HEK293T (cell line): Measurements from ENCODE around the gene FMOD.

ENCODE experiments used
- CTCF ChIA-PET: fragments of 350-600 bp; formaldehyde crosslinking; extraction: SDS; loops from one replicate; lab custom pipeline; 2021; ENCODE audit warnings: antibody characterized with exemption, inconsistent platforms; lab: Yijun Ruan, JAX
- POLR2A ChIA-PET: fragments of 350-600 bp; formaldehyde crosslinking; extraction: SDS; loops from one replicate; lab custom pipeline; 2020; ENCODE audit warnings: antibody characterized with exemption, inconsistent platforms; lab: Yijun Ruan, JAX
- DNase-seq: peaks from one replicate; pipeline ENCODE4 v3.0.0; 2012; ENCODE audit warnings: mixed read lengths; ENCODE audit errors: extremely low spot score
- ARNT ChIP-seq: fragments of 450-650 bp; IDR thresholded peaks from 2 replicates; pipeline ENCODE4 v1.6.1; 2017; ENCODE audit warnings: mild to moderate bottlenecking
- BHLHE40 ChIP-seq: fragments of 450-650 bp; IDR thresholded peaks from 2 replicates; pipeline ENCODE4 v1.6.1; 2016; ENCODE audit warnings: mild to moderate bottlenecking, moderate library complexity, borderline replicate concordance
- CTBP1 ChIP-seq: fragments of 450-650 bp; IDR thresholded peaks from 2 replicates; pipeline ENCODE4 v1.6.1; 2016; ENCODE audit warnings: borderline replicate concordance
- ELF4 ChIP-seq: fragments of 450-650 bp; IDR thresholded peaks from 2 replicates; pipeline ENCODE4 v1.6.1; 2017; ENCODE audit warnings: antibody characterized with exemption
- FOXA1 ChIP-seq: fragments of 450-650 bp; IDR thresholded peaks from 2 replicates; pipeline ENCODE4 v1.6.1; 2016; ENCODE audit warnings: mild to moderate bottlenecking
- FOXK2 ChIP-seq: fragments of 450-650 bp; IDR thresholded peaks from 2 replicates; pipeline ENCODE4 v1.6.1; 2016; ENCODE audit warnings: mild to moderate bottlenecking
- FOXM1 ChIP-seq: fragments of 450-650 bp; IDR thresholded peaks from 2 replicates; pipeline ENCODE4 v1.6.1; 2017; ENCODE audit warnings: mild to moderate bottlenecking, borderline replicate concordance
- HDGF ChIP-seq: fragments of 450-650 bp; IDR thresholded peaks from 2 replicates; pipeline ENCODE4 v1.6.1; 2017; ENCODE audit warnings: antibody characterized with exemption, borderline replicate concordance
- L3MBTL2 ChIP-seq: fragments of 450-650 bp; conservative IDR thresholded peaks from 2 replicates; pipeline ENCODE4 v1.6.1; 2016; ENCODE audit warnings: mild to moderate bottlenecking
- LEF1 ChIP-seq: fragments of 450-650 bp; IDR thresholded peaks from 2 replicates; pipeline ENCODE4 v1.6.1; 2017; ENCODE audit warnings: mild to moderate bottlenecking, borderline replicate concordance
- NFRKB ChIP-seq: fragments of 450-650 bp; IDR thresholded peaks from 2 replicates; pipeline ENCODE4 v1.6.1; 2016; ENCODE audit warnings: mild to moderate bottlenecking, moderate library complexity
- SP1 ChIP-seq: fragments of 450-650 bp; IDR thresholded peaks from 2 replicates; pipeline ENCODE4 v1.6.1; 2017
- SUZ12 ChIP-seq: fragments of 450-650 bp; IDR thresholded peaks from 2 replicates; pipeline ENCODE4 v1.6.1; 2016; ENCODE audit warnings: mild to moderate bottlenecking
- TARDBP ChIP-seq: fragments of 450-650 bp; IDR thresholded peaks from 2 replicates; pipeline ENCODE4 v1.6.1; 2016
- ZNF384 ChIP-seq: fragments of 450-650 bp; IDR thresholded peaks from 2 replicates; pipeline ENCODE4 v1.6.1; 2016
- TF ChIP-seq, protein P1 (sequence below): fragments of 450-650 bp; IDR thresholded peaks from 2 replicates; pipeline ENCODE4 v1.6.1; 2016

FMOD gene

DNA sequence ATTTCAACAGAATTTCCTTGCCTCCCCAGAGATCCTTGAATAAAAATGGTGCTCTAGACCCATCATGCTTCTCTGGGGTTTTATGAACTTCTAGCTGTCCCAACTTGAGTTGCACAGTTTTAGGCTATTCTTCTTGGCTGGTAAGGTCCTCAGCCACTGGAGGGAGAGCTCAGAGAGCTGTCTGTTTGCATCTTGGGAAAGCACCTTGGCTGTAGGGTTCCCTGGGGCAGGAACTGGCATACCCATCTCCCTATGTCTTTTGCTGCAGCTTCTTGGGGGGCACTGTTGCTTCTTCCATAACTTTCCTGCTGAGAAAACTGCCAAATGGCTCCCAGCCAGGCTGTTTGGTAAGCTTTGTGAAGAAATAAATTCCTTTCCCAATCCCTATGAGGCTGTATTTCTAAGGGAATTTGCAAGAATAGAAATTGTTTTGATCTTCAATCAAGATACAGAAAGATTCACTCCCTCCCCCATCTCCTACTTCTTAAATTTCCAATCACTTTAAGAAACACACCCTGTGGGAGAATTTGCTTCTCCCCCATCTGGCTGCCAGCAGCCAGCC, 8.2 kb upstream of the FMOD start:
- POLR2A ChIA-PET, result no interaction called here
- no peak for TF ChIP-seq BHLHE40
- TF ChIP-seq SUZ12, result no peak
- no peak for TF ChIP-seq ELF4
- no peak for TF ChIP-seq HDGF
- no peak for TF ChIP-seq SP1
- TF ChIP-seq CTBP1, result no peak
- TF ChIP-seq ARNT, result no peak
- TF ChIP-seq FOXA1, result no peak
- no peak for TF ChIP-seq ZNF384
- TF ChIP-seq FOXK2, result no peak
- TF ChIP-seq, protein P1, sequence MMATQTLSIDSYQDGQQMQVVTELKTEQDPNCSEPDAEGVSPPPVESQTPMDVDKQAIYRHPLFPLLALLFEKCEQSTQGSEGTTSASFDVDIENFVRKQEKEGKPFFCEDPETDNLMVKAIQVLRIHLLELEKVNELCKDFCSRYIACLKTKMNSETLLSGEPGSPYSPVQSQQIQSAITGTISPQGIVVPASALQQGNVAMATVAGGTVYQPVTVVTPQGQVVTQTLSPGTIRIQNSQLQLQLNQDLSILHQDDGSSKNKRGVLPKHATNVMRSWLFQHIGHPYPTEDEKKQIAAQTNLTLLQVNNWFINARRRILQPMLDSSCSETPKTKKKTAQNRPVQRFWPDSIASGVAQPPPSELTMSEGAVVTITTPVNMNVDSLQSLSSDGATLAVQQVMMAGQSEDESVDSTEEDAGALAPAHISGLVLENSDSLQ, result no peak
- no peak for TF ChIP-seq NFRKB
- TF ChIP-seq FOXM1, result no peak
- no peak for TF ChIP-seq L3MBTL2
- TF ChIP-seq LEF1, result no peak
- TF ChIP-seq TARDBP, result no peak
- CTCF ChIA-PET, result interaction anchor here (0.6 kb wide), 1 partner anchor 126 kb away, joined by 3 read pairs; no protein-coding TSS in a partner anchor
- DNase-seq, result no peak

GRCh38 chr1:203354246-203354645, 3.3 kb upstream of the FMOD start:
- ChIA-PET CTCF (no interaction called here), POLR2A (no interaction called here)
- TF ChIP-seq L3MBTL2 (no peak), FOXA1 (no peak), LEF1 (no peak), ARNT (no peak)
- DNase-seq, result no peak

DNA sequence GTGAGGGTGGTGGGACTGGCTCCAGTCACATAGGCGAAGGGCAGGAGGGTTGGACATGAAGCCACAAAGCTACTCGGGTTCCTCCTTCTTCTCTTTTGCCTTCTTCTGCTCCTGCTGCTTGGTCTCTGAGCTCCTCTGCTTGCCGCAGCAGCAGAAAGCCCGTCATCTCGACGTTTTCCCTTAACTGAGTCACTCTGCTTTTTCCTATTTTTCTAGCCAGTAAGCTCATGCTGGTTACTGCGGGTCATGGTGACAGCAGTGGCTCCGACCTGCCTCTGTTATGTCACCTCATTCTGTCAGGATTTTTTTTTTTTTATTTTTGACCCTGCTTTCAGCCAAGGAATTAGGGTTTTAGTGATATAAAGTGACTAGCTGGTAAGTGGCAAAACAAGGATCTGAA, 2.6 kb upstream of the FMOD start:
- CTCF ChIA-PET, result interaction anchor here (1.0 to 1.4 kb wide), 2 partner anchors 11 to 14 kb away, joined by 3 to 5 read pairs; no protein-coding TSS in a partner anchor
- POLR2A ChIA-PET, result no interaction called here
- DNase-seq, result no peak

DNA sequence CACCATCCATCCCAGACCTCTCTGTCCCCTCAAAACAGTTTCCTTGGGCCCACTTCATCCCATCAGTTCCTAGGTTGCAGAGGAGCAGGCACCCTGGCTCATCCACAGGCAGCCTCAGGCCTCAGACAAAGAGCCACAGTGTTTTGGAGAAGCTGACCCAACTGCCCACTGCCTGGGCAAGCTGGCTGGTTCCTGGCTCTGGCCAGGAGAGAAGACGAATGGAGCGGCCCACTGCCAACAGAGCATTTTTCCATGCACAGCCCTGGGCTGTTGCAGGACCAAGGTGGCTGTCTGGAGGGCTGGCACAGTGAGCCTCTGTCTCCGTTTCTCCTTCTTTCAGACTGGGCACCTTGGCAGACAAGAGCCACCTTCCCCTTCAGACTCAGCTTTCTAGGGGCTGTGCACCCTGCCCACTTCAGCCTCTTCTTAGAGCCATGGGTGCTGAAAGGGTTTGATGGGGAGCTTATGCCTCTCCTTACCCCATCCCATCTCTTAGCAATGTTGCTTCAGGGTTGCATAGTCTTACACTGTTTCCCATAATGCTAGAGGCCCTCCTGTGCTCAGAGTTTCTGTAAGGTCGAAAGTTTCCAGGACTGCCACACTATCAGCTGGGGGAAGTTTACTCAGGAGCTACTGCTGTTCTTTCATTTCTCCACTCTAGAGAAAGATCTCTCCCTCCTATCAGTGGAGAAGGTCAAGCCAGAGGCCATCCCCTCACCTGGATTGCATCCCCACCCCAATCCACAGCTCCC, 973 bp downstream of the FMOD start:
- CTCF ChIA-PET, result interaction anchor here (0.6 kb wide), 1 partner anchor 28 kb away, joined by 4 read pairs; no protein-coding TSS in a partner anchor
- DNase-seq, result no peak
- TF ChIP-seq ELF4, result no peak
- TF ChIP-seq L3MBTL2, result no peak
- no peak for TF ChIP-seq NFRKB
- TF ChIP-seq FOXA1, result no peak
- TF ChIP-seq, protein P1, result no peak
- TF ChIP-seq LEF1, result no peak
- no peak for TF ChIP-seq ARNT
- no peak for TF ChIP-seq FOXM1
- no peak for TF ChIP-seq SP1
- no peak for TF ChIP-seq CTBP1
- no peak for TF ChIP-seq TARDBP
- no peak for TF ChIP-seq HDGF
- POLR2A ChIA-PET, result no interaction called here

More for the DNA sequence above, 2.6 kb upstream of the FMOD start:
- TF ChIP-seq SUZ12 (no peak), FOXA1 (no peak), LEF1 (no peak), TARDBP (no peak), CTBP1 (no peak), L3MBTL2 (no peak), NFRKB (no peak), ZNF384 (no peak), FOXK2 (no peak), ARNT (no peak)
- TF ChIP-seq, protein P1, result no peak

- no peak for DNase-seq
- no peak for TF ChIP-seq HDGF
- CTCF ChIA-PET, result no interaction called here
- POLR2A ChIA-PET, result no interaction called here
These were observed 1.8 kb downstream of the FMOD start for GRCh38 chr1:203349166-203349565.

GRCh38 chr1:203346769-203347102, 4.2 kb downstream of the FMOD start:
- ChIA-PET POLR2A (no interaction called here), CTCF (interaction anchor here (0.8 to 1.0 kb wide), 3 partner anchors 70 to 145 kb away, joined by 3 to 5 read pairs (median 3); no protein-coding TSS in a partner anchor)
- TF ChIP-seq CTBP1 (no peak), L3MBTL2 (no peak), FOXM1 (no peak), SUZ12 (no peak), FOXK2 (no peak), ARNT (no peak), TARDBP (no peak), ELF4 (no peak), SP1 (no peak), FOXA1 (no peak), NFRKB (no peak), BHLHE40 (no peak), LEF1 (no peak), ZNF384 (no peak), HDGF (no peak)
- TF ChIP-seq, protein P1, result no peak
- no peak for DNase-seq
